ENCODE measurements around the gene CACNA2D3. TPM values are rescaled to one million over a fixed set of nuclear protein-coding genes. Genes with fewer than 3 reads are reported as not detected.

CACNA2D3 gene
- total RNA-seq, 8 experiments from 2014 or later, result 0.49 to 20.7 (median 9.7) TPM; not detected in 1

- no peak overlapping the region for H3K27ac ChIP-seq
- ATAC-seq (replicated peaks in 6 of 8), result no peak
- in situ Hi-C loops (cut with MboI; ENCODE audit: low pct_unique_long_range_greater_than_20kb in 2 of 9, low sequenced_read_pairs in 9 of 9, unreplicated experiment in 9 of 9), result loop anchor here in 1 of 9 experiments (25.0 kb wide), 1 partner anchor 263 kb away; no protein-coding TSS in a partner anchor
- H3K4me1 ChIP-seq (replicated peaks in 1 of 2), result peaks cover 4 to 17% of the 10 kb centered on the region in 2 donors
- 52 to 100% (median 96%) methylated on average over 1 to 6 of the region's 6 CpGs; no CpG with 5 or more reads in 1 of the 10 experiments for WGBS, 10 experiments
- H3K4me3 ChIP-seq, result no peak overlapping the region
Measured at GRCh38 chr3:54899273-54899672, 776.9 kb downstream of the CACNA2D3 start.

DNA sequence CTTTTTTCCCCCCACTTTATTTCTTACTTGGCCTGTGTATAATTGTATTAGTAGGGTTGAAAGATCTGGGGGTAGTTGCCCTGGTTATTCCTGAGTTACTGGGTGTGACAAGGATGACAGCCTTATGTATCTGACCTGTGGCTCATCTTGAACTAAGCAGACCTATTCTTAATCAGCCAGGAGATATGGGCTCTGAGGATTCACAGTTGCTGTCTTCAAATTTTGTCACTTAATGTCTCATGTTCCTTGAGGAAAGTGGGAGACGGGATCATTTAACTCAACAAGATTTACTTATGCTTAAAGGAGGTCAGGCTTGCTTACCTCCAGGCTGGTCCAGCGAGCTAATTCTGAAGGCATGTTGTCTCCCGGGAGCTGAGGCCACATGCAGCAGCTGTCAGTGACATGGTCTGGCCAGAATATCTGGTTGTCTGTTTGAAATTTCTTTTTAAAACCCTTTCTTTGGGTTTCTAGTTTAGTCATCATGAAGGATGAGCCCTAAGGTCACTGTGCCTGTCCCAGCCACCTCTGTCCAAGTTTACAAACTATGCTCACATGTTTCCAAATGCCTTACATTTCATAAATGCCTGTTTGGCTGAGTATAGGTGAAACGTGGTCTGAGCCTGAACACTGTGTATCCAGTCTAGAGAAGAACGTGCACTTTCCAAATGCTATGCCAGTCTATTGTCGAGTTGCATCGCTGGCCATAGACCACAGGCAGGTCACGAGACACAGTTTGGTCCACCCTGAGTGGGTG, 778.7 kb downstream of the CACNA2D3 start:
- ATAC-seq (replicated peaks in 6 of 8), result peak in 1 of 8 experiments; percentile 20

DNA sequence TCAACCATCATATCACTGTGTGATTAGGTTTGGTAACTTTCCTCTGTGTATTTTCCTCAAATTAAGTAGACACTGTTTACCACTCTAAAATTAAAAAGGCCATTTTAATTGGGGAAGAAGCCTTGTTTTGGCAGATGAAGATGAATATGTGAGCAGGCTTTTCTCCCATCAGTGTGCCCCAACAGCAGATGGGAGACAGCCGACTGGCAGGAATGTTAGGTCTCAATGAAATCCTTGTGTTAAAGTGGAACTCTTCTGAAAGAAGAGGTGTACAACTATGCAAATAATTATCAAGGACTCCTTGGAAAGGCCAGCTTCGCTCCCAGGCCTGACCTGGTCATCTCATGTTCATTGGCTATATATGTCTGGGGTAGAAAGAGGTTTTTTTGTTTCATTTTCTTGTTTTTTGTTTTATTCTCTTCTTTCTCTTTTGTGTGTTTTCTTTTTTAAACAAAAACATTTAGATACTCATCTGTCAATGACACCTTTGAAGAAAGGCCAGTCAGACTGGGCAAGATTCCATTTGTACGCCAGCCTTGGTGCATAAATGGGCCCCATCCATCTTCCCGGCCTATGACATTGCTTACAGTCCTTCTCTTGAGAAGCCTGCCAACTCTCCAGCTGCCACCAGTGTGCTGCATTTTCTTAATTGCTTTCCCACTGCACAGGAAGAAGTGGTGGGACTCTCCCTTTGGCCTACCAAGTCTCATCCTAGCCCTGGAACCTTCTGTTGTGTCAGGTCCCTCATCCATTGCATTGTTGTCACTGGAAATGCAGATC, 779.7 kb downstream of the CACNA2D3 start:
- peak in 5 of 8 experiments; percentile 81 to 94 (median 84) for ATAC-seq (replicated peaks in 6 of 8)
- peak overlapping the region in 1 of 2 donors; percentile 40 for H3K27ac ChIP-seq
- H3K4me1 ChIP-seq (replicated peaks in 1 of 2), result peaks cover 4 to 17% of the 10 kb centered on the region in 2 donors
- no peak overlapping the region for H3K4me3 ChIP-seq
- 20 to 91% (median 62%) methylated on average over 1 to 4 of the region's 4 CpGs for WGBS, 10 experiments
- in situ Hi-C loops (cut with MboI; ENCODE audit: low pct_unique_long_range_greater_than_20kb in 2 of 9, low sequenced_read_pairs in 9 of 9, unreplicated experiment in 9 of 9), result no loop called here

More for the DNA sequence above, 778.7 kb downstream of the CACNA2D3 start:
- H3K4me3 ChIP-seq, result no peak overlapping the region
- peak overlapping the region in 1 of 2 donors; percentile 40 for H3K27ac ChIP-seq
- in situ Hi-C loops (cut with MboI; ENCODE audit: low pct_unique_long_range_greater_than_20kb in 2 of 9, low sequenced_read_pairs in 9 of 9, unreplicated experiment in 9 of 9), result no loop called here
- WGBS, 10 experiments, result 15 to 87% (median 79%) methylated on average over 2 to 7 of the region's 8 CpGs; no CpG with 5 or more reads in 1 of the 10 experiments
- H3K4me1 ChIP-seq (replicated peaks in 1 of 2), result peaks cover 4 to 17% of the 10 kb centered on the region in 2 donors

GRCh38 chr3:54905261-54905888, 783.0 kb downstream of the CACNA2D3 start:
- peaks cover 4 to 17% of the 10 kb centered on the region in 2 donors for H3K4me1 ChIP-seq (replicated peaks in 1 of 2)
- WGBS, 10 experiments, result 20 to 100% (median 83%) methylated on average over 1 to 2 of the region's 2 CpGs; no CpG with 5 or more reads in 1 of the 10 experiments
- no peak overlapping the region for H3K4me3 ChIP-seq
- H3K27ac ChIP-seq, result no peak overlapping the region
- no peak for ATAC-seq (replicated peaks in 6 of 8)
- in situ Hi-C loops (cut with MboI; ENCODE audit: low pct_unique_long_range_greater_than_20kb in 2 of 9, low sequenced_read_pairs in 9 of 9, unreplicated experiment in 9 of 9), result no loop called here

DNA sequence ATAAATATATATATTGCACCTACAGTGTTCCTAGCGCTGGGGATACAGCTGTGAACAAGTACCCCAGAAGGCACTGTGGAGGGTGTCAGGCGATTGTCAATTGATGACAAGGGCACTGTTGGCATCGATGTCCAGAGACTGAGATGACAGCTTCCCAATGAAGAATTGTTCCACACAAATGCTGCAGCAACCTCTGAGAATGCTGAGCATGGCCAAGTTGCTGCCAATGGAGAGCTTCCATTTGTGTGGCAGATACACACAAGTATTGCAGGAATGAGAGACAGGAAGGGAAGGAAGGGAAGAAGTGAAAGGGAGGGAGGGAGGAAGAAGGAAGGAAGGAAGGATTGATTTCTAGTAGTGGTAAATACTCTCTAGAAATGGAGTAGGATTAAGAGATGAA, 783.6 kb downstream of the CACNA2D3 start:
- in situ Hi-C loops (cut with MboI; ENCODE audit: low pct_unique_long_range_greater_than_20kb in 2 of 9, low sequenced_read_pairs in 9 of 9, unreplicated experiment in 9 of 9), result no loop called here
- H3K27ac ChIP-seq, result no peak overlapping the region
- ATAC-seq (replicated peaks in 6 of 8), result no peak
- WGBS, 10 experiments, result 80 to 100% (median 100%) methylated on average over 1 to 3 of the region's 3 CpGs; no CpG with 5 or more reads in 3 of the 10 experiments
- H3K4me1 ChIP-seq (replicated peaks in 1 of 2), result peaks cover 4 to 15% of the 10 kb centered on the region in 2 donors
- H3K4me3 ChIP-seq, result no peak overlapping the region

- Histone ChIP-seq H3K4me3 (no peak overlapping the region), H3K4me1 (replicated peaks in 1 of 2) (peaks cover 4 to 7% of the 10 kb centered on the region in 2 donors), H3K27ac (no peak overlapping the region)
- no peak for ATAC-seq (replicated peaks in 6 of 8)
- 80 to 100% (median 96%) methylated on average over 1 to 2 of the region's 2 CpGs; no CpG with 5 or more reads in 7 of the 10 experiments for WGBS, 10 experiments
- in situ Hi-C loops (cut with MboI; ENCODE audit: low pct_unique_long_range_greater_than_20kb in 2 of 9, low sequenced_read_pairs in 9 of 9, unreplicated experiment in 9 of 9), result no loop called here
Measured at GRCh38 chr3:54906763-54907162, 784.4 kb downstream of the CACNA2D3 start.

DNA sequence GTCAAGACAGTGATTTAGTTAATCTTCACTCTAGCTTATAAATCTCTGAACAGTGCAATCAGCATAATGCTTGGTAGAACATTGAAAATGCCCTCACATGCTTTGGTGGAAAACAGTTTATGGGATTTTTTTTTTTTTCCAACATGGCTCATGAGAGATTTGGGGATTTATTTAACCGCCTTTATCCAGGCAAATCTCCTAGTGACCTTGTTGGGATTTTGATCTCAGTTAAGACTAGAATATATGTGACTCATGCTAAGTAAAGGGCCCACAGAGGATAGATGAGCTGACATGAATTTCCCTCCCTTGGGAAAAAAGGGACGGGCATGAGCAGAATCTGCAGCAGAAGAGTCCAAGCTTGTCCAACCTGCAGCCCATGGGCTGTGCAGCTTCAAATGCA, 786.8 kb downstream of the CACNA2D3 start:
- ATAC-seq (replicated peaks in 6 of 8), result peak in 1 of 8 experiments; percentile 39
- H3K4me3 ChIP-seq, result no peak overlapping the region
- in situ Hi-C loops (cut with MboI; ENCODE audit: low pct_unique_long_range_greater_than_20kb in 2 of 9, low sequenced_read_pairs in 9 of 9, unreplicated experiment in 9 of 9), result no loop called here
- no peak overlapping the region for H3K27ac ChIP-seq
- H3K4me1 ChIP-seq (replicated peaks in 1 of 2), result no peaks in the 10 kb centered on the region
- WGBS, 10 experiments, result 90 to 100% (median 100%) methylated on average over 1 to 2 of the region's 2 CpGs; no CpG with 5 or more reads in 1 of the 10 experiments

- 25 to 95% (median 74%) methylated on average over 1 to 2 of the region's 2 CpGs; no CpG with 5 or more reads in 1 of the 10 experiments for WGBS, 10 experiments
- in situ Hi-C loops (cut with MboI; ENCODE audit: low pct_unique_long_range_greater_than_20kb in 2 of 9, low sequenced_read_pairs in 9 of 9, unreplicated experiment in 9 of 9), result no loop called here
Measured at GRCh38 chr3:54914180-54914579, 791.8 kb downstream of the CACNA2D3 start.

GRCh38 chr3:54915181-54915580, 792.8 kb downstream of the CACNA2D3 start:
- 11 to 90% (median 43%) methylated on average over 1 to 4 of the region's 4 CpGs; no CpG with 5 or more reads in 1 of the 10 experiments for WGBS, 10 experiments
- no peak overlapping the region for H3K4me3 ChIP-seq
- ATAC-seq (replicated peaks in 6 of 8), result no peak
- H3K4me1 ChIP-seq (replicated peaks in 1 of 2), result peaks cover 0 to 7% of the 10 kb centered on the region in 2 donors
- in situ Hi-C loops (cut with MboI; ENCODE audit: low pct_unique_long_range_greater_than_20kb in 2 of 9, low sequenced_read_pairs in 9 of 9, unreplicated experiment in 9 of 9), result no loop called here
- H3K27ac ChIP-seq, result no peak overlapping the region

More at GRCh38 chr3:54914180-54914579, 791.8 kb downstream of the CACNA2D3 start:
- Histone ChIP-seq H3K4me3 (no peak overlapping the region), H3K27ac (no peak overlapping the region), H3K4me1 (replicated peaks in 1 of 2) (peaks cover 0 to 7% of the 10 kb centered on the region in 2 donors)
- no peak for ATAC-seq (replicated peaks in 6 of 8)

DNA sequence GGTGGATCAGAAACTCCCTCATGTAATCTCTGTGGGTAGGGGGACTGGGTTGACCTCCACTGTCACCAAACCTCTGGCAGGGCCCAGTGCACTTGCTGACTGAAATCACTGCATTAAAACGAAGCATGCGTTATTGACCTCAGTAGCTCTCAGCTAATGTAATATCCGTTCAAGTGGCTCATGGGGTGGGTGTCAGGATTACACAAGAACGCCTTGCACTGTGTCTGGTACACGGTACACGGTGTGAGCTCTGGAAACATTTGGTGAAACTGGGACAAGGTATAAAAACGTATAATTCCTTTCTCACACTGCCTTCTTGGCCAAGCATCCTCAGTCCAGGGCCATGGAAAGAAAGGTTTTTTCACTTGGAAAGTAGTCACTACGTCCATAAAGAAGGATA, 793.6 kb downstream of the CACNA2D3 start:
- Histone ChIP-seq H3K4me1 (replicated peaks in 1 of 2) (peaks cover 0 to 7% of the 10 kb centered on the region in 2 donors), H3K4me3 (no peak overlapping the region), H3K27ac (no peak overlapping the region)
- 40 to 100% (median 81%) methylated on average over 1 to 8 of the region's 8 CpGs; no CpG with 5 or more reads in 2 of the 10 experiments for WGBS, 10 experiments
- in situ Hi-C loops (cut with MboI; ENCODE audit: low pct_unique_long_range_greater_than_20kb in 2 of 9, low sequenced_read_pairs in 9 of 9, unreplicated experiment in 9 of 9), result no loop called here
- ATAC-seq (replicated peaks in 6 of 8), result peak in 3 of 8 experiments; percentile 22 to 30 (median 28)

GRCh38 chr3:54916732-54917131, 794.4 kb downstream of the CACNA2D3 start:
- in situ Hi-C loops (cut with MboI; ENCODE audit: low pct_unique_long_range_greater_than_20kb in 2 of 9, low sequenced_read_pairs in 9 of 9, unreplicated experiment in 9 of 9), result no loop called here
- H3K4me3 ChIP-seq, result no peak overlapping the region
- no peak overlapping the region for H3K27ac ChIP-seq
- peaks cover 0 to 7% of the 10 kb centered on the region in 2 donors for H3K4me1 ChIP-seq (replicated peaks in 1 of 2)
- ATAC-seq (replicated peaks in 6 of 8), result peak in 3 of 8 experiments; percentile 37 to 51 (median 43)

GRCh38 chr3:54917174-54917573, 794.8 kb downstream of the CACNA2D3 start:
- Histone ChIP-seq H3K27ac (no peak overlapping the region), H3K4me1 (replicated peaks in 1 of 2) (peaks cover 0 to 7% of the 10 kb centered on the region in 2 donors), H3K4me3 (no peak overlapping the region)
- peak in 3 of 8 experiments; percentile 96 to 98 (median 96) for ATAC-seq (replicated peaks in 6 of 8)
- WGBS, 10 experiments, result 0 to 100% (median 83%) methylated on average over 1 to 2 of the region's 2 CpGs; no CpG with 5 or more reads in 1 of the 10 experiments
- in situ Hi-C loops (cut with MboI; ENCODE audit: low pct_unique_long_range_greater_than_20kb in 2 of 9, low sequenced_read_pairs in 9 of 9, unreplicated experiment in 9 of 9), result no loop called here

All from motor neuron (in vitro differentiated cells).